Neural progenitor cell (in vitro differentiated cells): Measurements from ENCODE around the gene CARNS1.

Experiments
- CTCF ChIP-seq: fragments of 200-600 bp; sonication (generic); IDR thresholded peaks from 2 replicates; pipeline ENCODE4 v1.5.1; 2017; ENCODE audit warnings: antibody characterized with exemption, mild to moderate bottlenecking
- EZH2 ChIP-seq: fragments of 200-600 bp; sonication (generic); IDR thresholded peaks from 2 replicates; pipeline ENCODE4 v1.6.1; 2017; ENCODE audit warnings: antibody characterized with exemption, mild to moderate bottlenecking, moderate library complexity

- no peak for TF ChIP-seq CTCF
- no peak for TF ChIP-seq EZH2
Observed at GRCh38 chr11:67435727-67436458, 20.4 kb downstream of the CARNS1 start.
